Stomach smooth muscle (tissue), 2 donors: ENCODE data around the gene CDC42SE2.

Experiments
- H3K27ac ChIP-seq: one replicate; pipeline ENCODE4 v1.7.0; 2013; ENCODE audit warnings: mild to moderate bottlenecking, low read length, inconsistent platforms
- H3K27me3 ChIP-seq, 2 donors: one replicate each; pipeline ENCODE4 v1.7.0; 2013; ENCODE audit warnings: low read length in 2 of 2; ENCODE audit not compliant: insufficient read depth in 2 of 2, control insufficient read depth in 1 of 2
- H3K36me3 ChIP-seq, 2 donors: one replicate each; pipeline ENCODE4 v1.7.0; 2013; ENCODE audit warnings: low read length in 2 of 2; ENCODE audit not compliant: control insufficient read depth in 2 of 2, insufficient read depth in 2 of 2
- H3K4me1 ChIP-seq: one replicate; pipeline ENCODE4 v1.7.0; 2013; ENCODE audit warnings: low read length; ENCODE audit not compliant: control insufficient read depth, insufficient read depth
- H3K4me3 ChIP-seq, 2 donors: one replicate each; pipeline ENCODE4 v1.7.0; 2013; ENCODE audit warnings: low read length in 2 of 2
- H3K9ac ChIP-seq, 2 donors: one replicate each; pipeline ENCODE4 v1.7.0; 2013; ENCODE audit warnings: low read length in 2 of 2, mild to moderate bottlenecking in 1 of 2
- H3K9me3 ChIP-seq, 2 donors: one replicate each; pipeline ENCODE4 v1.7.0; 2013; ENCODE audit warnings: low read length in 2 of 2; ENCODE audit not compliant: control insufficient read depth in 2 of 2
- donor health status: healthy.
- donor health status: Pancreatic carcinoma.

CDC42SE2 gene

DNA sequence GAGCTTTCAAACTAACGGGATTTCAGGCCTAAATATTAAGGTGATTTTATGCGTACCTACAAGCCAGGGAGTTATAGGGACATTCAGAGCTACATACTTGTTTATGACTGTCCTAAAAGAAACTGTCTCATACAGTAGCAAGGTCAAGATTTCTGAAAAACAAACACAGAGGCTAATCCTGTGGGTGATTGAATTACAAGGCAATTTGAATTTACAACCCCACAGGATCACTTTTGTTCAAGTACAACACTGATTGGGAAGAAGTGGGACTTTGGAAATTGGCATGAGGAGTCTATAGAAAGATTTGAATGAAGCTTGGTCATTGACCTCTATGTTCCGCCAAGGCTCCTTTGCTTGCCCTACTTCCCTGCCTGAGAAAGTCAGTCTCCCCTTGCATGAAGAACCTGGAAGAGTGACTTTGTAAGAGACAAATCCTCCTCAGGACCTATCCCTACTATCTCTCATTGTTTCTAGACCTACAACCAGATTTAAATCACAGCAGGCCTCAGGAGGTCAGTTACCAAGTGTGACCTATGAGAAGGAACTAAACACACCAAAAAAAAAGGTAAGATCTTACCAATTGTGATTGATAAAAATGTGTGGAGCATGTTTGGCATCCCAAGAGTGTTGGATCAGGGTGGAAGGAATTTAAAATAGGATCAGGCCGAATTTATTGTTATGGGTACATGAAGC, 38.4 kb upstream of the CDC42SE2 start:
- Histone ChIP-seq H3K4me1 (no peaks in the 10 kb centered on the region), H3K4me3 (no peak overlapping the region), H3K27ac (no peak overlapping the region), H3K27me3 (no peaks in the 10 kb centered on the region), H3K9me3 (no peaks in the 10 kb centered on the region), H3K36me3 (no peaks in the 10 kb centered on the region), H3K9ac (no peak overlapping the region)

DNA sequence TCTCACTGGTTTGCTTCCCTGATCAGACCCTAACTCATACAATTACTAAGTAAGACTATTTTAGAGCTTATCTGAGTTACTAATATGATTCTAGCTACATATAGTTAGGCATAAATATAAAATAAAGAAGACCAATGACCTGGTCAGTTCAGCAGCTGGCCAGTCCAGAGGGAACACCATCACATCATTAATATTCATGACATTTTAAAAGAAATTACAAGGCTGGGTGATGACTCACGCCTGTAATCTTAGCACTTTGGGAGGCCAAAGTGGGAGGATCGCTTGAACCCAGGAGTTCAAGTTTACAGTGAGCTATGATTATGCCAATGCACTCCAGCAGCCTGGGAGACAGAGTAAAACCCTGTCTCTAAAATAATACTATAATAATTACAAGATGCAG, 37.0 kb upstream of the CDC42SE2 start:
- H3K36me3 ChIP-seq = no peaks in the 10 kb centered on the region
- no peak overlapping the region for H3K27ac ChIP-seq
- H3K9me3 ChIP-seq = no peaks in the 10 kb centered on the region
- no peak overlapping the region for H3K9ac ChIP-seq
- H3K4me1 ChIP-seq = no peaks in the 10 kb centered on the region
- H3K27me3 ChIP-seq = no peaks in the 10 kb centered on the region
- H3K4me3 ChIP-seq = no peak overlapping the region

DNA sequence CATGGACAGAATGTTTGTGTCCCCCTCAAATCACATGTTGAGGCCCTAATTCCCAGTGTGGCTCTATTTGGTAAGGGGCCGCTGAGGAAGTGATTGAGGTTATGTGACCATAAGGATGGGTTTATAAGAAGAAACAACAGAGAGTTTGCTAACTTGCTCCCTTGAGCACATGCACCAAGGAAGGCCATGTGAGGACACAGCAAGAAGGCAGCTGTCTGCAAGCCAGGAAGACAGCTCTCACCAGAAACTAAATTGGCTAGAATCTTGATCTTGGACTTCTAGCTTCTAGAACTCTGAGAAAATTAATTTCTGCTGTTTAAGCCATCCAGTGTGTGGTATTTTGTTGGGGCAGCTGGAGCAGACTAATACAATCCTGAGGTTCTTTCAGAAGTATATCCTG, 35.2 kb upstream of the CDC42SE2 start:
- H3K27me3 ChIP-seq = no peaks in the 10 kb centered on the region
- no peaks in the 10 kb centered on the region for H3K36me3 ChIP-seq
- no peak overlapping the region for H3K4me3 ChIP-seq
- no peak overlapping the region for H3K27ac ChIP-seq
- no peaks in the 10 kb centered on the region for H3K4me1 ChIP-seq
- H3K9me3 ChIP-seq = no peaks in the 10 kb centered on the region
- H3K9ac ChIP-seq = no peak overlapping the region

DNA sequence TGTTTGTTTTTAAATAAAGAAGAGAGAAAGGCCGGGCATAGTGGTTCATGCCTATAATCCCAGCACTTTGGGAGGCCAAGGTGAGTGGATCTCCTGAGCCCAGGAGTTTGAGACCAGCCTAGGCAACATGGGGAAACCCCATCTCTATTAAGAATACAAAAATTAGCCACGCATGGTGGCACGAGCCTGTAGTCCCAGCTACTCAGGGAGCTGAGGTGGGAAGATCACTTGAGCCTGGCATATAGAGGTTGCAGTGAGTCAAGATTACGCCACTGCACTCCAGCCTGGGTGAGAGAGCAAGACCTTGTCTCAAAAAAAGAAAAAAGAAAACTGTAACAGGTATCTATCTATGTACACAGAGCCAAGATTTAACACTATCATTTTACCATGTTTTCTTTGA, 34.2 kb upstream of the CDC42SE2 start:
- Histone ChIP-seq H3K36me3 (no peaks in the 10 kb centered on the region), H3K9ac (no peak overlapping the region), H3K9me3 (no peaks in the 10 kb centered on the region), H3K27ac (no peak overlapping the region), H3K4me1 (no peaks in the 10 kb centered on the region), H3K4me3 (no peak overlapping the region), H3K27me3 (no peaks in the 10 kb centered on the region)

DNA sequence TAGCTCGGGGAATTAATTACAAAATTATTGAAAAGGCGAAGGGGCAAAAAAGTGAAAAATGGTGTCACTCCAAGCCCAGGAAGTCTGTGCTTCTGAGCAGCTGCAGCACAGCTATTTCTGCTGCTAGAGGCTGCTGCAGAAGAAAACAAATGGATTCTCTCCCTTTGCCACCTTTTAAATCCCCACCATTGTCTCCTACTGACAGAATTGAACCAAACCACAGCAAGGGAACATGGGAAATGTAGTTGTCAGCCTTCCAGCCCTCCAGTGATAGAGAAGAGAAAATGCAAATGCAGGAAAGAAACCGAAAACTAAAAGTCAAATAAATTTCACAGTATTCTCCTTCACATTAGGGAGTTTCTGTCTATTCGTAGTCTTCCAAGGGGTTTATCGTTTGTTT, 33.4 kb upstream of the CDC42SE2 start:
- H3K4me3 ChIP-seq = no peak overlapping the region
- H3K27me3 ChIP-seq = no peaks in the 10 kb centered on the region
- H3K9me3 ChIP-seq = no peaks in the 10 kb centered on the region
- H3K4me1 ChIP-seq = no peaks in the 10 kb centered on the region
- H3K9ac ChIP-seq = no peak overlapping the region
- no peak overlapping the region for H3K27ac ChIP-seq
- no peaks in the 10 kb centered on the region for H3K36me3 ChIP-seq

DNA sequence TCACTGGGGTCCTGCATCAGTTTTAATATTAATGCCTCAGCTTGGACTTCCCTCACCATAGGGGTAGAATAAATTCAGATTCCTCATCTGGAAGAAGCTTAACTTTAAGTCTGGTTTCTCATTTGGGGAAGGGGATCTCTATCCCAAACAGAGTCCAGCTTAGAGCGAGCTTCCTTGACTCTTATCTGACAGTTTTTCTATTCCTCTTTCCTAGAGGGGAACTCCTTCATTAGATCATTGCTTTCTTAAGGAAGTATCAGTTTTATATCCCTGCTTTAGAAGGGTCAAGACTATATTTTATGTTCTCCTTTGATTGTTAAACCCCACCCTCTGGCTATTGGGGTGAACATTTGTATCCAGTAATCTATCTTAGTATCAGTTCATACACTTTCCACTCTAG, 24.2 kb upstream of the CDC42SE2 start:
- H3K4me1 ChIP-seq = no peaks in the 10 kb centered on the region
- H3K4me3 ChIP-seq = no peak overlapping the region
- no peak overlapping the region for H3K27ac ChIP-seq
- no peak overlapping the region for H3K9ac ChIP-seq
- no peaks in the 10 kb centered on the region for H3K9me3 ChIP-seq
- no peaks in the 10 kb centered on the region for H3K36me3 ChIP-seq
- no peaks in the 10 kb centered on the region for H3K27me3 ChIP-seq

DNA sequence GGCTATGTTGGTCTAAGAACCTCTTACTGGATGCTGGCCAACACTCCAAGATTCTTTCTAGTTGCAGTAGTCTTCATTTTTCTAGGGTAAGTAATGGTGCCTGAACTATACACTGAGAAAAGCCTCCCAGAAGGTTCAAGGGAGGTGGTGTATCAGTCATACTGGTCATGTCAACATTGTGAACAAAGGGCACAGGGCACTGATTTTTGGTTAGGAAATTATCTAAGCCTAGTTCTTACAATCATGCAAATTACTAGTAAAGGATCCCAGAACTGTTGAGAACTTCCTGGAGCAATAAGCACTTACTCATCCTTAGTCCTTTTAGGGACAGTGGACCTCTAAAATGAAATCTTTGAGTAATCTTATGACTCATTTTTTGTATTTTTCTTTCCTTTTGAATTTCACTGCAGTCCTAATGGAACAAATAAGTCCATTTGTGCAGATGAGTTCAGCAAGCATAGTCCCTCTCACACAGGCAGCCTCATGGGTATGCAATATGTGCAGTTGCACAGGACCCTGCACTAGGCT, 21.1 kb upstream of the CDC42SE2 start:
- H3K27ac ChIP-seq = no peak overlapping the region
- no peak overlapping the region for H3K9ac ChIP-seq
- peaks cover 0 to 3% of the 10 kb centered on the region in 2 donors for H3K9me3 ChIP-seq
- H3K4me3 ChIP-seq = no peak overlapping the region
- H3K27me3 ChIP-seq = no peaks in the 10 kb centered on the region
- no peaks in the 10 kb centered on the region for H3K4me1 ChIP-seq
- H3K36me3 ChIP-seq = no peaks in the 10 kb centered on the region

DNA sequence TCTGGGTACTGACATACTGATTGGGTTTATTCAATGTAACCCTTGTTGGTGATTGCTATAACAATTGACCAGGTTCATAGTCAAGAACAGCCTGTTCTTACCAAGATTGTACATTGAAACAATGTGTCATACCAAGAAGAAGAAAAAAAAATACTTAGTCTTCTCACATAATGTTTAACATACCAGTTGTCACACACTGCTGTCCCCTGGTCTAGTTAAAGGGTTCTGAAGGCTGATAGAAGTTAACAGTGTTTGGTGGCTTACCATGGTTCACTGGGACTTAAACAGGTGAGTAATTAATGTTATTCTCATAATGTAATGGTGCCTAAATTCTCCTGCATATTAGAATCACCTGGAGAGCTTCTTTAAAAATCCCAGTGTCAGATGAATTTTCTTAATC, 18.5 kb upstream of the CDC42SE2 start:
- Histone ChIP-seq H3K27ac (no peak overlapping the region), H3K9me3 (peaks cover 0 to 3% of the 10 kb centered on the region in 2 donors), H3K9ac (no peak overlapping the region), H3K4me3 (no peak overlapping the region), H3K27me3 (no peaks in the 10 kb centered on the region), H3K36me3 (no peaks in the 10 kb centered on the region), H3K4me1 (no peaks in the 10 kb centered on the region)

DNA sequence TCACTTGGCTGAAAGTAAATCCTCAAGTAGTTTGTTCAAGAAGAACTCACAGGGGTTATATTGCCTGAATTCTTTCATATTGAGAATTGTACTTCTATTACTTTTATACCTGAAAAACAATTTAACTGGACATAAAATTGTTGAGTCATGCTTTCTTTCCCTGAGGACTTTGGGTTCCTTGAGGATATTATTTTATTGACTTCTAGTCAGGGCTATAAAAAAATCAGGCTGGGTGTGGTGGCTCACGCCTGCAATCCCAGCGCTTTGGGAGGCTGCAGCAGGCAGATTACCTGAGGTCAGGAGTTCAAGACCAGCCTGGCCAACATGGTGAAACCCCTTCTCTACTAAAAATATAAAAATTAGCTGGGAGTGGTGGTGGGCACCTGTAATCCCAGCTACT, 17.9 kb upstream of the CDC42SE2 start:
- Histone ChIP-seq H3K9me3 (peaks cover 0 to 3% of the 10 kb centered on the region in 2 donors), H3K36me3 (no peaks in the 10 kb centered on the region), H3K4me3 (no peak overlapping the region), H3K27ac (no peak overlapping the region), H3K4me1 (no peaks in the 10 kb centered on the region), H3K27me3 (no peaks in the 10 kb centered on the region), H3K9ac (no peak overlapping the region)

DNA sequence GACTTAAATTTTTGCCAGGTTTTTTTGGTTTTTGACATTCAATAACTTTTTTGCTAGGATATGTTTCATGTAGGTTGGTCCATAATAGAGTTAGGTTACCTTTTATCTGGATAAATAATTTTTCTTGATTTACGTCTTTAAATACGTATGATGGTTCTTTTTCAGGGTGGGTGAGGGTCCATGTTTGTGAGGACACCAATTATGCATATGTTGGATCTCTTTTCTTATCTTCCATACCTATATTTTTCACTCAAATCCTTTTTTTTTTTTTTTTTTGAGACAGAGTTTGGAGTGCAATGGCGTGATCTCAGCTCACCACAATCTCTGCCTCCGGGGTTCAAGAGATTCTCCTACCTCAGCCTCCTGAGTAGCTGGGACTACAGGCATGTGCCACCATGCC, 17.3 kb upstream of the CDC42SE2 start:
- H3K27me3 ChIP-seq = no peaks in the 10 kb centered on the region
- peaks cover 0 to 3% of the 10 kb centered on the region in 2 donors for H3K9me3 ChIP-seq
- H3K27ac ChIP-seq = no peak overlapping the region
- no peak overlapping the region for H3K4me3 ChIP-seq
- H3K9ac ChIP-seq = no peak overlapping the region
- H3K4me1 ChIP-seq = no peaks in the 10 kb centered on the region
- no peaks in the 10 kb centered on the region for H3K36me3 ChIP-seq

DNA sequence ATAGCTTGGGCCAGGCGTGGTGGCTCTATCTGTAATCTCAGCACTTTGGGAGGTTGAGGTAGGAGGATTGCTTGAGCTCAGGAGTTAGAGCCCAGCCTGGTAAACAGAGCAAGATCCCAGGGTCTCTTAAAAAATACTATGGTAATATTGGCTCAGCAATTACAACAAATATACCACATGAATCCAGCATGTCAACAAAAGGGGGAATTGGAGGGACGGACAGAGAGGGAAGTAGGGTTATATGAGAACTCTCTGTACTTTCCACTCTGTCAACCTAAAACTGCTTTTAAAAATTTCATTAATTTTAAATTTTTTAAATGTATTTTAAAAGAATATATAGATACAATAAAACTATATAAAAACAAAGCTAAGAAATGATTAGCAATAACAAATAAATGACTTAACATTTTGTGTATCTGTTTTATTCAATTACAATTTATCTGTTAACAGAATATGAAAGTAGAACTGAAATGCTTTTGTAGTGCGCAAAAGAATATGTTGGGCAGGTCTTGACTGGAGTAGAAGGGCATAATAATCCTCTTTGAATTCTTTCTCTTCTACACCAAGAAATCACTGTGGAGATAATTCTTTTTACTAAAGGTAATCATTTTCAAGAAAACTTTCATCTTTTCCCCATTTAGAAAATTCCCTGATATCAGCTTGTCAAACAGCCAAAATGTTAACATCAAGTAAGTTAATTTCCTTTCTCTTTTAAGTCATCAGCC, 12.9 kb upstream of the CDC42SE2 start:
- Histone ChIP-seq H3K4me3 (no peak overlapping the region), H3K36me3 (no peaks in the 10 kb centered on the region), H3K4me1 (no peaks in the 10 kb centered on the region), H3K9me3 (peaks cover 0 to 3% of the 10 kb centered on the region in 2 donors), H3K27ac (no peak overlapping the region), H3K27me3 (no peaks in the 10 kb centered on the region), H3K9ac (no peak overlapping the region)
